A673 (cell line): Measurements from ENCODE around the gene PABPN1L.

ENCODE experiments used
- EZH2 ChIP-seq: fragments of 200-600 bp; sonication (generic); IDR thresholded peaks from 2 replicates; pipeline ENCODE4 v1.6.1; 2017; ENCODE audit warnings: borderline replicate concordance, low read depth, mild to moderate bottlenecking, mixed read lengths, antibody characterized with exemption, low read length; ENCODE audit not compliant: poor library complexity, severe bottlenecking
- TF ChIP-seq, protein P1 (sequence below): fragments of 300-800, 200-600 bp; sonication (generic); conservative IDR thresholded peaks from 2 replicates; pipeline ENCODE4 v1.5.1; 2017; ENCODE audit warnings: low read depth, mild to moderate bottlenecking, antibody characterized with exemption, low read length, moderate library complexity, mixed read lengths

DNA sequence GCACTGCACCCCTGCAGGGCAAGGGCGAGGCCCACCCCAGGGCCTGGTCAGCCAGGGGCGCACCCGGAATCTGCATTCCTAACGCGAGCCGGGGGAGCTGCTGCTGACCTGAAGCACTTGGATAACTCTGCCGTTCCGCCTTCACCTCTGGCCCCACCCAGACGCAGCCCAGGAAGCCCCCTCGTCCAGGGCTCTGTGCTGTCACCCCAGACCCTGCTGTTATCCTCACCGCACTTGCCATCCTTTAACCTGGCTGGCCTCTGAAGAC, 13.3 kb upstream of the PABPN1L start:
- TF ChIP-seq, protein P1, sequence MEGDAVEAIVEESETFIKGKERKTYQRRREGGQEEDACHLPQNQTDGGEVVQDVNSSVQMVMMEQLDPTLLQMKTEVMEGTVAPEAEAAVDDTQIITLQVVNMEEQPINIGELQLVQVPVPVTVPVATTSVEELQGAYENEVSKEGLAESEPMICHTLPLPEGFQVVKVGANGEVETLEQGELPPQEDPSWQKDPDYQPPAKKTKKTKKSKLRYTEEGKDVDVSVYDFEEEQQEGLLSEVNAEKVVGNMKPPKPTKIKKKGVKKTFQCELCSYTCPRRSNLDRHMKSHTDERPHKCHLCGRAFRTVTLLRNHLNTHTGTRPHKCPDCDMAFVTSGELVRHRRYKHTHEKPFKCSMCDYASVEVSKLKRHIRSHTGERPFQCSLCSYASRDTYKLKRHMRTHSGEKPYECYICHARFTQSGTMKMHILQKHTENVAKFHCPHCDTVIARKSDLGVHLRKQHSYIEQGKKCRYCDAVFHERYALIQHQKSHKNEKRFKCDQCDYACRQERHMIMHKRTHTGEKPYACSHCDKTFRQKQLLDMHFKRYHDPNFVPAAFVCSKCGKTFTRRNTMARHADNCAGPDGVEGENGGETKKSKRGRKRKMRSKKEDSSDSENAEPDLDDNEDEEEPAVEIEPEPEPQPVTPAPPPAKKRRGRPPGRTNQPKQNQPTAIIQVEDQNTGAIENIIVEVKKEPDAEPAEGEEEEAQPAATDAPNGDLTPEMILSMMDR = no peak
- no peak for TF ChIP-seq EZH2
